ENCODE data around the gene SQSTM1. TPM values are rescaled to one million over a fixed set of nuclear protein-coding genes. Genes with fewer than 3 reads are reported as not detected.
A peak's percentile ranks its signal among the peaks of the same experiment; 100 is the strongest.

SQSTM1 gene
- polyA plus RNA-seq, 2 of the 4 experiments (the other 2 are of a cell fraction): 362 to 625 TPM

GRCh38 chr5:179773686-179774040 is 47.0 kb upstream of the SQSTM1 start:
- no peak for FAIRE-seq
- CTCF ChIA-PET: interaction anchor here (0.5 to 4.5 kb wide), 3 partner anchors 10 to 416 kb away, joined by 3 to 38 read pairs (median 3); no protein-coding TSS in a partner anchor

GRCh38 chr5:179774442-179774841 is 46.3 kb upstream of the SQSTM1 start:
- ChIA-PET CTCF (interaction anchor here (0.5 to 4.5 kb wide), 3 partner anchors 11 to 416 kb away, joined by 3 to 38 read pairs (median 4); no protein-coding TSS in a partner anchor), POLR2A (no interaction called here)
- H3K9me3 ChIP-seq: no peaks in the 10 kb centered on the region
- H3K4me3 ChIP-seq: no peak overlapping the region
- peak in 1 of 2 experiments; percentile 19; a peak in 2 of 6 replicates for ATAC-seq
- TF ChIP-seq CTCF (IDR thresholded peaks at IDR 0.05) (no peak), KDM1A (IDR thresholded peaks at IDR 0.05; ENCODE audit: low read depth) (no peak), NR3C1 (IDR thresholded peaks at IDR 0.05) (no peak), ZFP36 (IDR thresholded peaks at IDR 0.05; ENCODE audit: borderline replicate concordance, partially characterized antibody) (no peak), CHD4 (IDR thresholded peaks at IDR 0.05; ENCODE audit: borderline replicate concordance) (no peak), HDAC2 (IDR thresholded peaks at IDR 0.05) (no peak), TFCP2L1 (CRISPR knock-in tag; IDR thresholded peaks at IDR 0.05) (no peak), POLR2A (IDR thresholded peaks at IDR 0.05; ENCODE audit: low read length) (no peak), EHF (CRISPR knock-in tag; IDR thresholded peaks at IDR 0.05) (no peak), FOXS1 (CRISPR knock-in tag; IDR thresholded peaks at IDR 0.05) (no peak), RNF2 (IDR thresholded peaks at IDR 0.05; ENCODE audit: borderline replicate concordance, low read depth) (no peak), SREBF2 (IDR thresholded peaks at IDR 0.05) (no peak), MAFK (IDR thresholded peaks at IDR 0.05; ENCODE audit: partially characterized antibody) (no peak), HOXB5 (CRISPR knock-in tag; IDR thresholded peaks at IDR 0.05) (no peak), REST (IDR thresholded peaks at IDR 0.05) (no peak), HES2 (IDR thresholded peaks at IDR 0.05) (no peak), CBX2 (IDR thresholded peaks at IDR 0.05; ENCODE audit: borderline replicate concordance, low read depth) (no peak), HOXB13 (CRISPR knock-in tag; IDR thresholded peaks at IDR 0.05; ENCODE audit: low read depth) (no peak)
- FAIRE-seq: no peak
- no peak for DNase-seq (ENCODE audit: low read depth in 1 of 2, low spot score in 1 of 2)
- no peak overlapping the region for H3K27ac ChIP-seq
- H3K4me2 ChIP-seq: no peak overlapping the region
- WGBS (ENCODE audit: missing lambda C conversion rate): 97% methylated on average over 11 of the region's 12 CpGs
- no peaks in the 10 kb centered on the region for H3K4me1 ChIP-seq

More at GRCh38 chr5:179773686-179774040, 47.0 kb upstream of the SQSTM1 start:
- Histone ChIP-seq H3K4me3 (no peak overlapping the region), H3K27ac (no peak overlapping the region), H3K9me3 (no peaks in the 10 kb centered on the region), H3K4me1 (no peaks in the 10 kb centered on the region), H3K4me2 (no peak overlapping the region)
- no peak for TF ChIP-seq ZNF302 (CRISPR knock-in tag; IDR thresholded peaks at IDR 0.05)
- no peak for TF ChIP-seq HMGXB4 (CRISPR knock-in tag; IDR thresholded peaks at IDR 0.05; ENCODE audit: borderline replicate concordance)
- no peak for TF ChIP-seq FOSL2 (IDR thresholded peaks at IDR 0.05)
- no peak for TF ChIP-seq FOSL2 (CRISPR knock-in tag; IDR thresholded peaks at IDR 0.05)
- TF ChIP-seq RNF2 (IDR thresholded peaks at IDR 0.05; ENCODE audit: borderline replicate concordance, low read depth): no peak
- TF ChIP-seq GATA3 (IDR thresholded peaks at IDR 0.05; ENCODE audit: borderline replicate concordance): no peak
- no peak for TF ChIP-seq MAX (IDR thresholded peaks at IDR 0.05)
- no peak for TF ChIP-seq EHF (CRISPR knock-in tag; IDR thresholded peaks at IDR 0.05)
- TF ChIP-seq RAD21 (conservative IDR thresholded peaks at IDR 0.05 in 1 of 2, IDR thresholded peaks at IDR 0.05 in 1 of 2): no peak
- TF ChIP-seq NR3C1 (IDR thresholded peaks at IDR 0.05): no peak
- ATAC-seq (no peak), DNase-seq (ENCODE audit: low read depth in 1 of 2, low spot score in 1 of 2) (no peak)
- 96% methylated on average over 8 of the region's 9 CpGs for WGBS (ENCODE audit: missing lambda C conversion rate)
- POLR2A ChIA-PET: no interaction called here
